SKM-1 (cell line): ENCODE data around the gene CA5B.
"Not testable (repeated sequence)": the region's sequence is repeated elsewhere in the genome, so short reads cannot be mapped to it uniquely, and the experiment has no call there.

Source experiments
- DNase-seq: peaks from one replicate; lab custom pipeline; 2025; ENCODE audit not compliant: unreplicated experiment; lab: John Stamatoyannopoulos, UW

The CA5B gene

DNA sequence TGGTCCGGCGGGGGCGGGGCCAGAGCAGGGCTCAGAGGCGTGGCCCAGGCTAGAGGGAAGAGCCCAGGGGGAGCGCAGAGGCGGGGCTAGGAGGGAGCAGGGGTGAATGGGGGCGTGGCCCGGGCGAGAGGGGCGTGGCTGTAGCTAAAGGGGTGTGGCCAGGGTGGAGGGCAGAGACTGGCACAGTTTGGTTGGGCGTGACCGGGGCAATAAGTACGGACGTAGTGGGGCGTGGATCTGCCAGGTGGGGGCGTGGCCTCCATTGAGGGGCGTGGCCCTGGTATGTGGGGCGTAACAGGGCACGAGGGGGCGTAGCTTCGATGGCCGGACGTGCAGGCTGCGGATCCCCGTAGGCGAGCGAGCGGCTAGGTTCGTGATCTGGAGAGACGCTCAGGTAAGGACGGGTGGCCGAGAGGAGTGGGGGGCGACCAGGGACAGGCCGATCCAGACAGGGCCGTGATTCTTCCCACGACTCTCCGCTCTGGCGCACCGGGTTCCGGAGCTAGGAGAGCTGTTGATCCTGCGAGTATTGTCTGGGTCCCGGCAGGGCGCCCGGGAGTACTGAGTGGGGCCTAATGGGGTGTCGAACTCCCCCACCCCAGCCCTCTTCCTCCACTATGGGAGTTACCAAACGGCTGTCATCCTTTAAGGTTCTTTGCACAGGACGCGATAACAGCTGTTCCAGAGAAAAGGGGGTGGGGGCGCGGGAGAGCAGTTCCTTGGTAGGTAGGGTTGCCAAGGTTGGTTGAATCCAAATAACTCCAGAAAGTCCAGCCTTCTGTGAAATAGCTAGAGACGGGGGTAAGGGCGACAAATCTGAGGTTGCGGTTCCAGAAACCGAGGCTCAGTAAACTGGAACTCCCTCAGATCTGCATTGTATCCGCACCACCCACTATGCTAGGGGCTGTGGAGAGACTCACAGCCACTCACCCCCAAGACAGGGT lies at the start of gene CA5B:
TSS of gene CA5B (plus strand) at position 312 of the 944 bp plus-strand sequence. CDS start 11,754 bp downstream, outside the sequence.
- no peak for DNase-seq

DNA sequence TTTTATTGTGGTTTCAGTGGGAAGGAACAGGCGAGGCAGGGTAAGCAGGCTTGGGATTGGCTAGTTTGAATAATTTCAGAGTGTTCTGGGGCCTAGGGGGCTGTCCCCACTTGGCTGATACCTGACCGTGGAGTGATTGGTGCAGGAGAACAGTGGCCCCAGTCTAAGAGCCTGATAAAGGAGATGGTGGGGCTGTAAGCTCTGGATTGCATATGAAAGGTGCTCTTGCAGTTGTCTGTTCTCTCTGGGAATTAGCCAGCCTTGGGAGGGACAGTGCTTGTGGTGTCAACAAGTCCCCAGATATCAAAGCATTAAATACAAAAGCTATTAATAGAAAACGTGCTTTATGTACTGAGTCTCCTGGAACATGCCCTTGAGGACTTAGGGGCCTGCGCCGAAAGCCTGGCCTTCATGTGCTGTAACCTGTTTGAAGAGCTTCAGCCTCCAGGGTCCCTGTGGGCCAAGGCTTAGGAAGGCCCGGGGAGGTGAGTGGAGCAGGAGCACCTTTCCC lies 43.1 kb upstream of the CA5B start:
- no peak for DNase-seq

- DNase-seq, result no peak
Observed at GRCh38 chrX:15696516-15696915, 41.6 kb upstream of the CA5B start.

DNA sequence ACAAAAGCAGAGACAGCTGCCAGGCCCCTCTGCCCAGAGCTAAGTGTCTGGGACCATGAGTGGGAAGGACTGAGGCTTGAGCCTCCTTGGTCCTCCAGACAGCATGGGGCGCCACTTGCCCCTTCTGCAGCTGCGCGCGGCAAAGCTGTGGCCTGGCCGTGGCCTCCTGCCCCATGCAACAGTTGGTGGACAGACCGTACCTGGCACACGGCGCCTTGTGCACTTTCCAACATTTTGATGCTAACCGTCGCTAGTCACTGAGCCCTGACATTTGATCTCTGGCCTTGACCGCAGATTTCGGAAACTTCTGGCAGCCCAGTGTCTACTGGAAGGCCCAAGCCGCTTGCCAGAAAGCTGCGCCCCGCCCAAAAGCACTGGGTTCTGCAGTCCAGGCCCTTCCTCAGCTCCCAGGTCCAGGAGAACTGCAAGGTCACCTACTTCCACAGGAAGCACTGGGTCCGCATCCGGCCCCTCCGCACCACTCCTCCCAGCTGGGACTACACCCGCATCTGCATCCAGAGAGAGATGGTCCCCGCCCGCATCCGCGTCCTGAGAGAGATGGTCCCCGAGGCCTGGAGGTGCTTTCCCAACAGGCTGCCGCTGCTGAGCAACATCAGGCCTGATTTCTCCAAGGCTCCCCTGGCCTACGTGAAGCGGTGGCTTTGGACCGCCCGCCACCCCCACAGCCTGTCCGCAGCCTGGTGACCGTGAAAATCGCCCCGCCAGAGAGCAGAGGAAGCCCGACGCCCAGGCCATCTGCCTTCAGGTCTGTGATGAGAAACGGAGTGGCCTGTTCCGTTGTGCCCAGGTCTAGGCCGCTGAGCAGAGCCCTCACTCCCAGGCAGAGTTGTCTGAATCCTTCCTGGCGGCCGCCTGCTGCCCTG lies 35.3 kb upstream of the CA5B start:
- no peak for DNase-seq

GRCh38 chrX:15703809-15704208 lies 34.3 kb upstream of the CA5B start:
- DNase-seq, result not testable (repeated sequence)

DNA sequence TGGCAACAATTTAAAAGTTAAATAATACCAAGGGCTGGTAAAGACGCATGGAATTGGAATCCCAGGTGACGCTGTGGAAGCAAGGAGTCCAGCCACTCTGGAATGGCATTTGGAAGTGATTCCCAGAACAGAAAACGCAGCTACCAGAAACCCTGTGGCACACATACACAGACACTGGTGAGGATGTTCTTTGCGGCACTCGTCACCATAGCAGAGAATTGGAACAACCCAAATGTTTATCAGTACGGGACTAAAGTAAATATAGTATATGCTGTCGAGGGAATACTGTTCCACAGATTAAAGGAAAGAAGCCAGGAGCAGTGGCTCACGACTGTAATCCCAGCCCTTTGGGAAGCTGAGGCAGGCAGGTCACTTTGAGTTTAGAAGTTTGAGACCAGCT lies 33.8 kb upstream of the CA5B start:
- DNase-seq, result not testable (repeated sequence)

DNA sequence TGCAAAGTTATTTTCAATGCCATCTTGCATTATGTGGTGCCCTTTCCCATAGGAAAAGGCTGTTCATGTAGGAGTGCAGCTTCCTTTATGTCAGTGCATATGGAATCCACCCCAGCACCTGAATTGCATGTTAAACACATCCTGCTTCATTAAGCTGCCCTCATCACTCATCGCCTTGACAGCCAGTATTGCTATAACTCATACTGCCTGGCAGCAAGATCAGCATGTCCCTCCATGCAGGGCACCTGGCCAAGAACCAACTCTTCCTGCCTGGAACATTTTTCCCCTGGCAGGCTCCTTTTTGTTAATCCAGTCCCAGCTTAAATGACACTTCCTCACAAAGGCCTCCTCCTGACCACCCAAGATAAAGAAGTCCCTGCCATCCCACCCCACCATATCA lies 23.5 kb upstream of the CA5B start:
- DNase-seq, result no peak

GRCh38 chrX:15718283-15718970 lies 19.6 kb upstream of the CA5B start:
- no peak for DNase-seq

- DNase-seq, result no peak
Observed at GRCh38 chrX:15719324-15719968, 18.6 kb upstream of the CA5B start.

DNA sequence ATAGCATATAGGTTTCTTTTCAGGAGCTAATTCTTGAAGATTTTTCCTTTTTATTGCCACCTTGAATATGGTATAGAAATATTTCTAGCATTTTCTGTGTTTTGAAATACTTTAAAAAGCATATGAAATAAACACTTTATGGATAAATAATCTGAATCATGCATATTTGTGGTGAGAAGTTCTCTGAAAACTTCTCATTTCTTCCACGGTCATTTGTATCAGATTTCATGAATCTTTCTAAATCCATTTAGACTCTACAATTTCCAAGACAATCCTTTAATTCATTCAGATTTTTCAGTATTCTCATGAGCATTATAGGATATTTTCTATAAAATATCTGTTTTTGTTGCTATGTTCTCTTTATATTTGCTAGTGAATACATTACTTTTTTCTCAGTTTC lies 16.2 kb upstream of the CA5B start:
- no peak for DNase-seq

DNA sequence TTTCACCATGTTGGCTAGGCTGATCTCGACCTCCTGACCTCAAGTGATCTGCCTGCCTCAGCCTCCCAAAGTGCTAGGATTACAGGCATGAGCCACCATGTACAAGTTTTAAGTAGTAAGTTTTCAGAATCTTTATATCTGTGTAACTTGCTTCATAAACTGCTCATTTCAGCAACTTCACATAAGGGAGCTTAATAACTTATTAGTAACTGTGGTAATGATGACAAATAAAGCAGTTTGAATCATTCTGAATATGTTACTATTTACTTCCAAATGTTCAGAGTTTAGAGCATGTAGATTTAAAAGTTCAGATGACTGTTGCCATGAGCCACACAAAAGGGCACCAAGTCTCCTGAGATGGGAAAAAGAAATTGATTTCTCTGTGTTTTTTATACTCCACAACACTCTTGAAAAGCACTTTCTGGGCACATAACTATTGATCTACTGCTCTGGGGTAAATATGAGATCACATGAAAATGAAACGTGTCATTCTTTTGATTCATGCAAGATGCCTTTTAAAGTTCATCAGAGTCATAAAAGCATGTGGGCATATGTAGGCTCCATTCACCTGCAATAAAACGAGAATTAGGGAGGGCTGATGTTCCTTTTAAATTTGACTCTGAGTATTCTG lies 14.1 kb upstream of the CA5B start:
- DNase-seq, result no peak

DNA sequence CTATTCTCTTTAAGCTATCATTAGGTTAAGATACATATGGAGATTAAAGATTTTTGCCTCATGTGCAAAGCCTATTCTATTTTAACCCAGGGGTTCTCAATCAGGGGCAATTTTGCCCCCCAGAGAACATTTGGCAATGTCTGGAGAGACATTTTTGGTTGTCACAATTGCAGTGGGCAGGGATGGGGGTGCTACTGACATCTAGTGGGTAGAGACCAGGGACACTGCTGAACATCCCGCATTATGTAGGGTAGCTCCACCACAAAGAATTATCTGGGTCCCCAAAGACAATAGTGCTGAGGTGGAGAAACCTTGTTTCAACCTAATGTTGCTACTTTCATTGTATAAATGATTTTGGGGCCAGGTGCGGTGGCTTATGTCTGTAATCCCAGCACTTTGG lies 13.2 kb upstream of the CA5B start:
- no peak for DNase-seq

DNA sequence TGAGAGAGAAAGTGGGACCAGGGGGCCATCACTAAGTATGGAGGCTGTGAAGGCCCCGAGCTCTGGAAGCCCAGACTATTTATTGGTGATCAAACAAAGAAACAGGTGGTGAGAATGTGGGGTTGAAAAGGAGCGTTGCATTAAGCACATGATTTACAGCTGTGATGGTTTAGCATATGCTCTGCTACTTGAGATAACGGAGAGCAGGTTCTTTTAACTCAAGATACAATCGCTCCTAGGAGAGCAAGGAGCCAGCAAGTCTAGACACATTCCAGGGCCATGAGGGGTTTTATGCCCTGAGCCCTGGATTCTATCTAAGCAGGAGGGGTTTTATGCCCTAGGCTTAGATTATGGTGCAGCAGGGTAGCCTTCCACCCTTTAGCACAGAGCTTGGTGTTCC lies 6.7 kb upstream of the CA5B start:
- not testable (repeated sequence) for DNase-seq

DNA sequence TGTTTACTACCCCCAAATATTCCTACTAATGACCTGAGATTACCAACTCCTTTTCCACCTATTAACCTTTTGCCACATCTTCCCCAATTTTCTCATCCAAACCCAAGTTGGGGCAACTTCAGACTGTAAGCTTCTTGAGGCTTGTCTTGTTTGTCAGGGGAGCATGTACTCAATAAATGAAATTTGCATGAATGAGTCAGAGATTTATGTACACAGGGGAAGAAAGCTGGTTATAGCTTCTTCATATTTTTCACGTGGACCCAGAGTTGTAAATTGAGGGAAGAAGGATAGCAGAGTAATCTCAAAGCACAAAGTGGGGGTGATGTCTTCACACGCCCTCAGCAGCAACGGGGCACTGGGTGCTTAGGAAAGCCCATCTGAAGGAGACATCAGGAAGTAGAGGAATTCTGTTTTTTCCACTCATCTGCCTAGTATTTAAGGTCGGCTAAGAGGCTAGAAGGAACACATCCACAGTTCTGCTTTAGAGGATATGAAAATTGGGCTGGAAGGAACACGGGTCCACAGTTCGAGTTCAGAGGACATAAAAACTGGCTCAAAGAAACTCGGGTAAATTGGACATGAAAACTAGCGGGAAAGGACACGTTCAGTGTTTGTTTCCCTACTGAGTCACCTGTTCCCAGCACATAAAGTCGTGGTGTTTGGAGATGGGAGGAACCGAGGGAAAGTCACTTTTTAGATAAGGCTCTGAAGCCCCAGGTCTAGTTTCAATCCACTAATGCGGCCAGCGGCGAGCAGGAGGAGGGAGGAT lies 696 bp upstream of the CA5B start:
- DNase-seq, result no peak

DNA sequence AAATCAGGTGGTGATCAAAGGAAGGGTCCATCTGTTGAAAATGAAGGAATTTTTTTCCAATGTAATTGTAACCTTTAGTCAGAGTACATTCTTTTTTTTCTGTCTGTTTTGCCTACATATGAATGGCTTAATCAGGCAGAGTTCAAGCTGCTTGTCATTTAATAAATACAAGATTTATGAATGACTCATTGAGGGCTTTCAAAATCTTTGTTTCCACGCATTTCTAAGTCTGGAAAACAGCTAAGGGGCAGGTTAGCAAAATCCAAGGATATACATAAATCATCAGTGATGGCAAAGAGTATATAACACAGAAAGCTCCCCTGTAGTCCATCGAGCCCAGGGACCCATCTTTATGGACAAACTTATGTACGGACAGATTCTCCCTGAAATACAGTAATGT lies 1.8 kb downstream of the CA5B start:
- no peak for DNase-seq

- no peak for DNase-seq
Observed at GRCh38 chrX:15744181-15744867, 6.3 kb downstream of the CA5B start.

DNA sequence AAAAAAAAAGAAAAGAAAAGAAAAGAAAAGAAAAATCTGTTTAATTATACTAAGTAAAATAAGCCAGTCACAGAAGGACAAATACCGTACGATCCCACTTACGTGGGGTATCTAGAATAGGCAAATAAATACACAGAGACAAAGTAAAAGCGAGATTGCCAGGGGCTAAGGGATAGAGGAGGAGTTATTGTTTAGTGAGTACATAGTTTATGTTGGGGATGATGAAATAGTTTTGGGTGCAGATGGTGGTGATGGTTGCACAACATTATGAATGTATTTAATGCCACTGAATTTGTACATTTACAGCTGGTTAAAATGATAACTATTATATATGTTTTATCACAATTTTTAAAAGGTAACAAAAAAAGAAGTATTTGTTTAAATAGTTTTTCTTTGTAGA lies 7.1 kb downstream of the CA5B start:
- DNase-seq, result no peak

DNA sequence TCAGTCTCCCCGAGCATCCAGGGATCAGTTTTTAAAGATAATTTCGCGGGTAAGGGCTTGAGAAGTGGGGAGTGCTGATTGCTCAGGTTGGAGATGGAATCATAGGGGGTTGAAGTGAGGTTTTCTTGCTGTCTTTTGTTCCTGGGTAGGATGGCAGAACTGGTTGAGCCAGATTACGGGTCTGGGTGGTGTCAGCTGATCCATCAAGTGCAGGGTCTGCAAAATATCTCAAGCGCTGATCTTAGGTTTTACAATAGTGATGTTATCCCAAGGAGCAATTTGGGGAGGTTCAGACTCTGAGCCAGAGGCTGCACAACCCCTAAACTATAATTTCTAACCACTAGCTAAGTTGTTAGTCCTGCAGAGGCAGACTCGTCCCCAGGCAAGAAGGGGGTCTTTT lies 8.6 kb downstream of the CA5B start:
- not testable (repeated sequence) for DNase-seq
